Activated naive CD4-positive, alpha-beta T cell treated with anti-CD3 and anti-CD28 coated beads for 36 hours (primary cell): Measurements from ENCODE around the gene ICA1. TPM values are rescaled to one million over a fixed set of nuclear protein-coding genes. Genes with fewer than 3 reads are reported as not detected.

ENCODE experiments used
- CTCF ChIA-PET: fragments of 350-600 bp; sonication (Branson Sonifier 250); formaldehyde crosslinking; loops from one replicate; lab custom pipeline; 2021; ENCODE audit warnings: antibody characterized with exemption; lab: Charles Lee
- DNase-seq: peaks from one replicate; pipeline ENCODE4 v3.0.0-alpha.2; 2020
- H3K27ac Mint-ChIP-seq: one replicate; pipeline ENCODE4 v1.8.0; 2021; ENCODE audit warnings: mild to moderate bottlenecking, mixed read lengths
- H3K27me3 Mint-ChIP-seq: one replicate; pipeline ENCODE4 v1.8.0; 2021; ENCODE audit warnings: low read depth, mixed read lengths
- H3K36me3 Mint-ChIP-seq: one replicate; pipeline ENCODE4 v1.8.0; 2021; ENCODE audit warnings: low read depth, mixed read lengths
- H3K4me1 Mint-ChIP-seq: one replicate; pipeline ENCODE4 v1.8.0; 2021; ENCODE audit warnings: low read depth, mixed read lengths
- H3K4me3 Mint-ChIP-seq: one replicate; pipeline ENCODE4 v1.8.0; 2021; ENCODE audit warnings: mild to moderate bottlenecking, moderate library complexity, mixed read lengths
- H3K9me3 Mint-ChIP-seq: one replicate; pipeline ENCODE4 v1.8.0; 2021; ENCODE audit warnings: mixed read lengths
- intact Hi-C: fragments of 100-400 bp; cut with micrococcal nuclease; formaldehyde crosslinking; loops from one replicate; pipeline ENCODE4 v1.15.1; 2023
- total RNA-seq, 2 experiments: library from RNA; stranded (reverse); gene quantifications; one replicate each; pipeline ENCODE4 v1.2.3, GENCODE V29; 2021

ICA1 gene
- total RNA-seq, 2 experiments from 2014 or later: 0.94 to 1.1 TPM

DNA sequence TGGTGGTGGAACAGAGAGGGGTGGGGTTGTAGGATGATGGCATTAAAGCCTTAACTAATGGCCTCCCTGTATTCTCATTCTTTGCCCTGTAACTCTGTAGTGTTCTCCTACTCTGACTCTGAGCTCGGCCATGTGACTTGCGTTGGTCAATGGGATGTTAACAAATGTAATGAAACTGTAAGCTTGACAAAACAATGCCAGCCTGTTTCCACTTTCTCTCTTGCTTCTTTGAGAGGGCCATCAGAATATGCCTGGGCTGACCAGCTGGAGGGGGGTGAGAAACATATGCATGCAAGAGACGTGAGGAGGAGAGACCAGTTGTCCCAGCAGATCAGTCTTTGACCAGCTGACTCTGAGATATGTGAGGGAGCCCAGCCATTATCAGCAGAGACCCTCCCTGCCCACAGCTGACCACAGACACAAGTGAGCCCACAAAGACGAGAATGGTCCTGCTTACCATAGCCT lies 100.6 kb downstream of the ICA1 start:
- Mint-ChIP-seq H3K4me3 (no peak overlapping the region), H3K27me3 (no peaks in the 10 kb centered on the region), H3K36me3 (no peaks in the 10 kb centered on the region), H3K27ac (no peak overlapping the region), H3K4me1 (no peaks in the 10 kb centered on the region), H3K9me3 (no peaks in the 10 kb centered on the region)
- CTCF ChIA-PET: interaction anchor here (1.1 kb wide), 1 partner anchor 135 kb away, joined by 4 read pairs; no protein-coding TSS in a partner anchor
- DNase-seq: no peak
- intact Hi-C loops: no loop called here

DNA sequence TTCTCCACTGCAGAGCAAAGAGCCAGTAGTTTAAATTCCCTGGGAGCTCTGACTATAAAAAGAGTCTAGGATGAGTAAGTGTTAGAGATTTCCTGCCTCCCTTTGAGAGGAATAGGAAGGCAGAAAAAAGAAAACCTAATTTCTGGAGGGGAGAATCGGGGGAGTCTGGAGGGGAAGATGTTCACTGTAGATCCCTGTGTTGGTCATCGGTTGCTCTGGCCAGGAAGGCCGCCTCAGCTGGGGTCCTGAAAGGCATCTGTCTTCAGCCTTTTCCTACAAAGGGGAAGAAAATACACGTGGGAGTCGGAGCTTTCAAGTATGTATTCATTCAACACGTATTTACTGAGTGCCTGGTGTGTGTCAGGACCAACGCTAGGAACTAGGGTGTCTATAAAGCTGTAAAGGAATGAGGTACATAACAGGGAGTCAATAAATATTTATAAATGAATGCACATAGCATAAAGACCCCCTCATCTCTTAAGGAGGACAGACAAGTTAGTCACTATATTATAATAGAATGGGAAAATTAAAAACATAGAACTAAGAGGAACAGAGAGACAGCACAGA lies 101.1 kb downstream of the ICA1 start:
- H3K4me1 Mint-ChIP-seq: no peaks in the 10 kb centered on the region
- intact Hi-C loops: no loop called here
- no peaks in the 10 kb centered on the region for H3K27me3 Mint-ChIP-seq
- no peaks in the 10 kb centered on the region for H3K36me3 Mint-ChIP-seq
- DNase-seq: no peak
- H3K27ac Mint-ChIP-seq: no peak overlapping the region
- no peak overlapping the region for H3K4me3 Mint-ChIP-seq
- no peaks in the 10 kb centered on the region for H3K9me3 Mint-ChIP-seq
- CTCF ChIA-PET: interaction anchor here (0.6 to 1.1 kb wide), 5 partner anchors 10 to 210 kb away, joined by 3 to 5 read pairs (median 4); no protein-coding TSS in a partner anchor

DNA sequence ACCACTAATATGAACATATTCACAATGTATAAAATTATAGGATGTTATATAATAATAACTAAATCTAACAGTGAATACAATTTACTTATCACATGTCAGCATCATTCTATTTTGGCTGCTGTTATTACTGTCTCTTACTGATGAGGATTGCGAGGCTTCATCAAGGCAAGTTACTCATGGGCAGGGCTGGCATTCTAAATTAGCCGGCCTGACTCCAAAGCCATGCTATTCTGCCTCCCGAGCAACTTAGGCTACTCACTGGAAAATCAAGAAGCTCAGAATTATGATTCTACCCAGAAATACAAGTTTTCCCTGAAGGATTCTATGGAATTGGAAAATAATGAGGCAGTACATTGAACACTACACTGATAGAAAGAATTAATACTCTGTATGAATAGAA lies 101.7 kb downstream of the ICA1 start:
- no peak for DNase-seq
- intact Hi-C loops: no loop called here
- no peaks in the 10 kb centered on the region for H3K36me3 Mint-ChIP-seq
- CTCF ChIA-PET: interaction anchor here (0.7 to 1.1 kb wide), 3 partner anchors 10 to 34 kb away, joined by 3 to 5 read pairs (median 3); no protein-coding TSS in a partner anchor
- H3K27ac Mint-ChIP-seq: no peak overlapping the region
- H3K9me3 Mint-ChIP-seq: no peaks in the 10 kb centered on the region
- no peaks in the 10 kb centered on the region for H3K27me3 Mint-ChIP-seq
- no peak overlapping the region for H3K4me3 Mint-ChIP-seq
- no peaks in the 10 kb centered on the region for H3K4me1 Mint-ChIP-seq

DNA sequence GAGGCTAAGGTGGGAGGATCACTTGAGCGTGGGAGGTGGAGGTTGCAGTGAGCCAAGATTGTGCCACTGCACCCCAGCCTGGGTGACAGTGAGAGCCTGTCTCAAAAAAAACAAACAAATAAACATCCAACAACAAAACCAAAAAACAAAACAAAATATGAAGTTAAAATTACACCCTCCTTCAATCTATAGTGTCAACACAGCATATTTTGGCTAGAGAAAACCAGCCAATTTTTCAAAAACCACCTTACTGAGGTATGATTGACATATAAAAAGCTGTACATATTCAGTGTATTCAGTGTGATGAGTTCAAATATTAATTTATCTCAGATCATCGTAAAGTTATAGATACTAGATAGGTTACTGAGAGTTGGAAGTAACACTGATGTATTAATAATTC lies 102.4 kb downstream of the ICA1 start:
- no peak for DNase-seq
- H3K9me3 Mint-ChIP-seq: no peaks in the 10 kb centered on the region
- no peaks in the 10 kb centered on the region for H3K27me3 Mint-ChIP-seq
- H3K4me1 Mint-ChIP-seq: no peaks in the 10 kb centered on the region
- H3K36me3 Mint-ChIP-seq: no peaks in the 10 kb centered on the region
- CTCF ChIA-PET: no interaction called here
- H3K4me3 Mint-ChIP-seq: no peak overlapping the region
- H3K27ac Mint-ChIP-seq: no peak overlapping the region
- intact Hi-C loops: no loop called here

DNA sequence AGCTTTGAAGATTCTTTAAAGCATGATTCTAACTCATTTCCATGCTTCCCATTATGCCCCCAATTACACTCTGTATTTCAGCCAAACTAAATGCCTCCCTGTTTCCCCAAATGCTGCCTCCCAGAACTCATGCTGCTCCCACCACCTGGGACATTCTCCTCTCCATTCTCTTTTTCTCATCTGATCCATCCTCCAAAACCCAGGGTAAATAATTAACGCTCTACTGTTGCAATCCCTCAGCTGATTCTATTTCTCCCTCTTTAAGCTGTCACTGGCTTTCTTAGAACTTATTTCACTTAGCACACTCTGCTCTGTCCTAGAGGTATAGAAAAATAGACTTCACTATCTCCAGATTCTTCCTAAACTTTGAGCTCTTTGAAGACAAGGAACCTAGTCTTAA lies 104.7 kb downstream of the ICA1 start:
- Mint-ChIP-seq H3K9me3 (no peaks in the 10 kb centered on the region), H3K27ac (no peak overlapping the region), H3K4me3 (no peak overlapping the region), H3K27me3 (no peaks in the 10 kb centered on the region), H3K4me1 (no peaks in the 10 kb centered on the region), H3K36me3 (no peaks in the 10 kb centered on the region)
- no peak for DNase-seq
- CTCF ChIA-PET: interaction anchor here (0.6 kb wide), 1 partner anchor 653 kb away, joined by 3 read pairs; no protein-coding TSS in a partner anchor
- intact Hi-C loops: no loop called here

DNA sequence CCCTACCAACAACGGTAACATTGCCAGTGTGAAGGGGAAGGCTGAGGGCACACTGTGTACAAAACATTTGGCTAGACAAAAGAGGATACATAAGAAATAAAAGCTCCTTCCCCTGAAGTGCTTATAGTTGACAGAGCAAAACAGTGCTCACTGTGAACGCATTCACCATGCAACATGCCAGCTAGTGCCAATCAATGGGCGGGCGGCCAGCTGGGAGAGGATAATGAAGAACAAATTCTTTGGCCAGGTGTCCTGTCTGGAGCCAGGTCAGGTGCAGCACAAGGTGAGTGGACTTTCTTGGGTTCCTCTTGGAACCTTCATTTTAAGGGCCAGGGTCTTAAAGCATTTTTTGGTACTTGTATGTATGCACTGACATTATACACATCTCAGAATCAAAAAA lies 106.1 kb downstream of the ICA1 start:
- peaks cover 5% of the 10 kb centered on the region for H3K4me1 Mint-ChIP-seq
- CTCF ChIA-PET: no interaction called here
- intact Hi-C loops: no loop called here
- H3K4me3 Mint-ChIP-seq: no peak overlapping the region
- no peaks in the 10 kb centered on the region for H3K9me3 Mint-ChIP-seq
- no peak overlapping the region for H3K27ac Mint-ChIP-seq
- no peaks in the 10 kb centered on the region for H3K36me3 Mint-ChIP-seq
- no peak for DNase-seq
- H3K27me3 Mint-ChIP-seq: no peaks in the 10 kb centered on the region

DNA sequence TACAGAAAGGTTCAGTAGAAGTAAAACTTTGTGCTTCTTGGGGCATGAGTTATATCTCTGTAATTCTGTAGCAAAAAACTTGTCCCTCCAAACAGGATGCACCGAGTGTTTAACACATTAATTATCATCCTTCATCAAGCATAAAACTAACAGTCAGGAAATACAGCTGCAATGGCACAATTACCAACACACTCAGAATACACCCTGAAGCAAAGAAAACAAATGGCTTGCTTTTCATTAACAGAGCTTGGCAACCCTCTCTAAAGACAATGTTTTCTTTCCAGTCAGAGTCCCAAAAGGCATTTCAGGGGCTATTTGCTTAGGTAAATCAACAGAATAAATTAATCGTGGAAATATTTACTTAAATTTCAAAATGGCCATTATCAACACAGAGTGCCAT lies 107.7 kb downstream of the ICA1 start:
- DNase-seq: no peak
- intact Hi-C loops: no loop called here
- H3K4me1 Mint-ChIP-seq: peaks cover 15% of the 10 kb centered on the region
- H3K36me3 Mint-ChIP-seq: no peaks in the 10 kb centered on the region
- no peaks in the 10 kb centered on the region for H3K27me3 Mint-ChIP-seq
- H3K4me3 Mint-ChIP-seq: no peak overlapping the region
- CTCF ChIA-PET: interaction anchor here (0.6 kb wide), 1 partner anchor 36 kb away, joined by 4 read pairs; no protein-coding TSS in a partner anchor
- H3K27ac Mint-ChIP-seq: no peak overlapping the region
- H3K9me3 Mint-ChIP-seq: no peaks in the 10 kb centered on the region

DNA sequence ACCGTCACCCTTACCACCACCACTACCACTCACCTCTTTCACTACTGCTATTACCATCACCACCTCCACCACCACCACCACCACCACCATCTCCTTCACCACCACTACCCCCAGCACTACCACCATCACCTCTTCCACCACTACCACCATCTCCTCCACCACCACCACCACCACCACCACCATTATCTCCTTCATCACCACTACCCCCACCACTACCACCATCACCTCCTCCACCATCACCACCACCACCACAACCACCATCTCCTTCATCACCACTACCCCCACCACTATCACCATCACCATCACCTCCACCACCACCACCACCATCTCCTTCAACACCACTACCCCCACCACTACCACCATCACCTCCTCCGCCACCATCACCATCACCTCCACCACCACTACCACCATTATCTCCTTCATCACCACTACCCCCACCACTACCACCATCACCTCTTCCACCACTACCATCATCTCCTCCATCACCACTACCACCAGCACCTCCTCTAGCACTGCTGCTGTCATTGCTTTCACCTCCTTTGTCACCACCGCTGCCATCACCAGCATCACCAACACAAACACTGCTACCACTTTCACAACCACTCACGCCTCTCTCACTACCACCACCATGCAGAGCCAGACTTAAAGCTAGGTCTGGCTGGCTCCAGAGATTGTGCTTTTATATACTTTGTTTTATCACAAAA lies 109.3 kb downstream of the ICA1 start:
- DNase-seq: no peak
- peaks cover 24% of the 10 kb centered on the region for H3K4me1 Mint-ChIP-seq
- H3K4me3 Mint-ChIP-seq: no peak overlapping the region
- no peaks in the 10 kb centered on the region for H3K36me3 Mint-ChIP-seq
- intact Hi-C loops: no loop called here
- no peaks in the 10 kb centered on the region for H3K9me3 Mint-ChIP-seq
- CTCF ChIA-PET: no interaction called here
- no peaks in the 10 kb centered on the region for H3K27me3 Mint-ChIP-seq
- H3K27ac Mint-ChIP-seq: peak overlapping the region; percentile 8

DNA sequence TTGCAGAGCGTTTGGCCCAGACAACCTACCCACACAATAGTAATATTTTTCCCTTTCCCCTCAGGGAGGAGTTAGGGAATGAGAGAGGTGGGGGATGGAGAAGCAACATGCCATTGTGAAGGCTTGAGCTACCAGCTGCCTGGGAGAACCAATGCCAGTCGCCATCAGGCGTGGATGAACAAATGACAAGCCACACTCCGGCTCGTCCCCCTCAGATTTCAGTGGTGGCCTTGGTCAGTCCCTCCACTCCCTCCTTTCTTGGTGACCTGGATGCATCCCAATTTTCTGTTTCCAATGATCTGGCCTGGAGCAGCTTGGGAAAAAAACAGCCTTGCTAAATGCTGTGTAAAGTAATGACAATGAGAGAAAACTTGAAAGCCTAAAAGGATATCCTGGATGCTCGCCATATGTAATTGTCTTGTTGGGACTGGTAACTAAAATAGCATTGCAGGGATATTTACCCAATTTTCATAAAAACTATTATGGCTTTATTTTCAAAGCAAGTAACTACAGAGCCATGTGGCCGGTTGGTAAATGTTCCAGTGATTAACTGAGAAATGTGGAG lies 110.7 kb downstream of the ICA1 start:
- Mint-ChIP-seq H3K27me3 (no peaks in the 10 kb centered on the region), H3K27ac (no peak overlapping the region), H3K4me1 (peaks cover 24% of the 10 kb centered on the region), H3K36me3 (no peaks in the 10 kb centered on the region), H3K9me3 (no peaks in the 10 kb centered on the region), H3K4me3 (no peak overlapping the region)
- CTCF ChIA-PET: interaction anchor here (0.9 kb wide), 1 partner anchor 39 kb away, joined by 3 read pairs; no protein-coding TSS in a partner anchor
- DNase-seq: no peak
- intact Hi-C loops: no loop called here

DNA sequence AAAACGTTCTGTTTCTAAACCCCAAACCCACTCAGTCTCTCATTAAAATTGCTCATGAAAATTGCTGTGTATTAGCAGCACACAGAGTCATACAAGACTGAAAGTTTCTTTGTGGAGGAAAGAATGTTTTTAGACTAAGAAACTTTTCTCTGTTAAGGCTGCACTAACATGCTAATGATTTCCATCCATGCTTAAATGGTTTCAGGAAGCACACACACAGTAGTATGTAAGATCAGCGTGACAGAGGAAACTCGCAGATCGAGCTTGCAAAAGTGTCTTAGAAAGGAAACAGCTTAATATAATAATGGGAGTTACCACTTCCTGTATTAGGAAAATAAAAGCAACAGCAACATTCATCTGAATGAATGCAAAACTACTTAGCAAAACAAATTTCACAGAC lies 112.7 kb downstream of the ICA1 start:
- peak overlapping the region; percentile 56 for H3K27ac Mint-ChIP-seq
- no peaks in the 10 kb centered on the region for H3K36me3 Mint-ChIP-seq
- no peak for DNase-seq
- no peaks in the 10 kb centered on the region for H3K27me3 Mint-ChIP-seq
- CTCF ChIA-PET: no interaction called here
- H3K9me3 Mint-ChIP-seq: no peaks in the 10 kb centered on the region
- no peak overlapping the region for H3K4me3 Mint-ChIP-seq
- peaks cover 32% of the 10 kb centered on the region for H3K4me1 Mint-ChIP-seq
- intact Hi-C loops: no loop called here

DNA sequence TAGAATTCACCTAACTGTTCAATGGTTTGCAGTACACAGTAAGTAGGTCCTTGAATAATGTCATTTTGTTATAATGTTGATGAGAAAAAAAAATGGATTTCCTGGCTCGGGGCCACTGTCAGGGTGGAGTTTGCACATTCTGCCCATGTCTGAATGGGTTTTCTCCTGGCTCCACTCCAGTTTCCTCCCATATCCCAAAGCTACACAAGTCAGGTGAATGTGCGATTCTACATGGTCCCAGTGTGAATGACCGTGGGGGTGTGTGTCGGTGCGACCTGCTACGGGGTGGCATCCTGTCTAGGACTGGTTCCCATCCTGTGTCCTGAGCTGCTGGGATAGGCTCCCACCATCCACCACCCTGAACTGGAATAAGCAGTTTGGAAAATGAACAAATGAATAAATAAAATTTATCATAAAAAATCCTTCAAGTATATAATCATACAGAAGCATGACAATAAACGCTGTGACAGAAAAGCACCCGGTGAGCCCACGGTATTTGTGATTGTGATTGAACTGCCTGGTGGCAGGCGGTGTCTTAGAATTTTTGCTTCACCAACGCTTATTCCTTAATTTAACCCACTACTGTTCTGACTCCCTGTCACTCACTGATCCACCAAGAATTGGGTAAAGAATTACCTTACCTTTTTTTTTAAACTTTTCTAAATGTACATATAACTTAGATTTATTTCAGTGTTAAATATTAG lies 114.1 kb downstream of the ICA1 start:
- Mint-ChIP-seq H3K9me3 (no peaks in the 10 kb centered on the region), H3K36me3 (no peaks in the 10 kb centered on the region), H3K27ac (no peak overlapping the region), H3K4me3 (no peak overlapping the region), H3K27me3 (no peaks in the 10 kb centered on the region), H3K4me1 (peaks cover 44% of the 10 kb centered on the region)
- no peak for DNase-seq
- CTCF ChIA-PET: interaction anchor here (0.6 to 1.7 kb wide), 3 partner anchors 15 to 36 kb away, joined by 4 to 9 read pairs (median 6); no protein-coding TSS in a partner anchor
- intact Hi-C loops: no loop called here

DNA sequence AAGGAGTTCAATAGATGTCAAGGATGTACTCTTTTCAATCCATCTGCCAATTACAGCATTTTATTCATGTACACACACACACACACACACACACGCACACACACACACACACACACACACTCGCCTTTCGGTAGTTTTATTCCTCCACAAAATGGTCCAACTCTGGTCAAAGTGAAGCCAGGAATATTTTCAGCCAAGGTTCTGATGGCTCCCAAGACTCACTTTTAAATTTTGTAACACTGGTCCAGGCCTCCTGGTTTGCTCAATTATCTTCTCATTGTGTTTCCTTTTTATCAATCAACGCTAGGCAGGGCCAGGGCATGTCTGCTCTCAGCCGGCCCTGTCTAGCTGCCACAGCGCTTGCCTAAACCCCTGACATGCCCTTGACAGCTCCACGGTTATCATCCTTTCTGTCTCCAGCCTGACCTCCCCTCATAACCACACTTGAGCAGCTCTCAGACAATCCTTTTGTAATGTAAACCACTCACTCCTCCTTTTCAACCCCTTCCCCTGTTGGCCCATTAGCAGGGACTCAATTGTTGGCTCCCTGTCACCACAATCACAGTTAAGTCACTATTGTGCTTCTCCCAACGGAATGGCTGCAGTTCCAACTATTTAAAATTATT lies 115.1 kb downstream of the ICA1 start:
- intact Hi-C loops: no loop called here
- no peaks in the 10 kb centered on the region for H3K27me3 Mint-ChIP-seq
- no peak overlapping the region for H3K4me3 Mint-ChIP-seq
- H3K36me3 Mint-ChIP-seq: no peaks in the 10 kb centered on the region
- H3K27ac Mint-ChIP-seq: no peak overlapping the region
- peaks cover 45% of the 10 kb centered on the region for H3K4me1 Mint-ChIP-seq
- DNase-seq: no peak
- H3K9me3 Mint-ChIP-seq: no peaks in the 10 kb centered on the region
- CTCF ChIA-PET: interaction anchor here (0.6 to 1.7 kb wide), 2 partner anchors 15 to 126 kb away, joined by 6 read pairs; no protein-coding TSS in a partner anchor
